Measurements from ENCODE around the gene DCT.

The DCT gene

DNA sequence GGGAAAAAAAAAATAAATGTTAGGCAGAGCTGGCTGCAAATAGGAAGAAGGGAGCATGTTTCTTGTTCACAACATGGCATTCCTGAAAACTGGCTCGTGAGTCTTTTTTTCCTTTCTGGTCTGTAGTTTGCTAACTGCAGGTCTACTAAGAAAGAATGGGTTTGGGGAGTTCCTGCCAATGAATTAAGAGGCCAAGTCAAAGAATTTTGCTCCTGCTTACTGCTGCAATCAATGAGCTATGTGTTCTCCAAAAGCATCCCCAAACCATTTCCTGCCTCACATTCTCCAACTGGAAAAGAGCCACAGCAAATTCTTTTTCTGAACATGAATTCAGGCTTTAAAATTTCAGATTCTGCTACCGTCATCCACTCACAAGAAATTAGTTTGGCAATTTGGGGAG, 88.6 kb downstream of the DCT start:
- no peak for DNase-seq

DNA sequence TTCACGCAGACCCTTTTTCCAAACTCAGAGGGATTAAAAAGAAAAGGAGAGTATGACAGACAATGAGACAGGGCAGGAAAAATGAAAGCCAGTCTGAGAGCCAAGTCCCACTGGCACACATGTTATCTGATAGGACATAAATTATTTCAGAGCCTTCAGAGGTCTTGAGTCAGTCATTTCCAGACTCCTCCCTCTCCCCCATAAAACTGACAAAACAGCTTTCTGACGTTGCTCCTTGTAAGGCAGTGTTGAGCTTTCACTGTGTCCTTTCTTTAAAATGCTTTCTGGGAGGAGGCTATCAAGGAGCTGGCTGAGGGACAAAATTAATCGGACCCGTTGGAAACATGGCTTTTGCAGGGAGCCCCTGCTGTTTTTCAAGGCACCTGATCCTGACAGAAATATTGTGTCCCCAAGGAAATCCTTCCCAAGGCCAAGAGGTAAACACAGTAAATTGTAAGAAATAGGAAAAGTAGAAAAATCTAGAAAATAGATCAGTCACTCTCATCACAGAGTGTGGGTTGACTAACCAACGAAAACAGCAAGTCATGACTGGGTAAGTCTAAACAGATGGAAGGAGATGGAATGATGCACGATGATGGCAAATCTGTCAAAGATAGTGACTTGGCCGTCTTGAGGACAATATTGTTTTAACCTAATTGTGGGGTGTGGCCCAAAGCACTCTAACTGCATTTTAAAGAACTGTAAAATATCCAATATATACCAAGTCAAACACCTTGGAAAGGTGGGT, 89.7 kb downstream of the DCT start:
- DNase-seq: no peak

DNA sequence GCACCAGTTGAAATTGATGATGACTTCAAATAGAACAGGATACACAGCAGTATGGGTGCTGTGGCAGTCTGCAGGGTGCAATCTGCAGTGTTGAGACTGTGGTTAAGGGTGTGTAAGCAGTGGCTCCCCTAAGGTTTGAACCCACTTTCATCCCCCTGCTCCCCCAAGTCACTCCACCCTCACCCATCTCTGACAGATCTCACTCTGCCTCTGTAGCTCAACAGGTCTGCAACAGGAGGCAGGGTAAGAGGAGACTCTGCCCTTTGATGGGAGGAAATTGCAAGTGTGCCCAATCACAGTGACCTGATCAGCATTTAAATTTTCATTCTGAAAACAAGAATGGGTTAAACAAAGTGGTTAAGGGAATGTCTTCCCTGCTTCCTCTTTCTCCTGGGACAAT, 92.4 kb downstream of the DCT start:
- DNase-seq: no peak
